ENCODE measurements around the gene MEA1. TPM values are rescaled to one million over a fixed set of nuclear protein-coding genes. Genes with fewer than 3 reads are reported as not detected.

Gene MEA1
- total and polyA plus RNA-seq, 2 of the 4 experiments (the other 2 are of a cell fraction): 116 to 126 TPM

DNA sequence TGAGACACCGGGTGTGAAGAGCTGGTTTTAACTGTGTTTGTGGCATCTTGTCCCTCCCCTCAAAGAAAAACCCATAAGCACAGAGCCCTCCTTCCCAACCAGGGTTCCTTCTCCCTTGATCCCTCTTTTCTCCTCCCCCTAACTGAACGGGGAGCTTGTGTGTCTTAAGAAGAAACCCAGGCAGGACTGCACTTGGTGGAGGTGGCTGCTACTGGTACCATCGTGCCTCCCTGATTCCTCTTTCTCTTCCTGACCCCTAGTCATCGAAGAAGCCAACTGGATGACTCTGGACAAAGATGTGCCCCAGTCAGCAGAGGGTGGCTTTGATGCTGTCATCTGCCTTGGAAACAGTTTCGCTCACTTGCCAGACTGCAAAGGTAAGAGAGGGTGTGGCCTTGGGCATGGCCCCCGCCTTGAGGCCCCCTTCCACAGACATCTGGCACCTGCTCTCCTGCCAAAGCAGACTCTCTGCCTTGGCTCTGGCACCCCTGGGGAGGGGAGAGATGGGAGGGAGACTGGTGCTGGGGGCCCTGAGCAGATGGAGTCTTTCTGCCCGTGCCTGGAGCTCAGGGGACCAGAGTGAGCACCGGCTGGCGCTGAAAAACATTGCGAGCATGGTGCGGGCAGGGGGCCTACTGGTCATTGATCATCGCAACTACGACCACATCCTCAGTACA lies 51.1 kb downstream of the MEA1 start:
- CTCF ChIA-PET: no interaction called here
- no TSS peak for BruUV-seq (replicated peaks)
- no peak overlapping the region for H3K4me2 ChIP-seq (ENCODE audit: low read depth, low read length)
- H4K20me1 ChIP-seq (ENCODE audit: insufficient read depth, low read length): no peaks in the 10 kb centered on the region
- H3K23ac ChIP-seq (ENCODE audit: low read depth, low read length): no peak overlapping the region
- H3K56ac ChIP-seq (ENCODE audit: extremely low read depth, insufficient read depth, low read length): no peak overlapping the region
- no peak for ATAC-seq (ENCODE audit: low read depth)
- no peak overlapping the region for H3K14ac ChIP-seq (replicated peaks; ENCODE audit: low read depth, low read length)
- H3K4me1 ChIP-seq (ENCODE audit: control insufficient read depth, insufficient read depth, low read length): peaks cover 7% of the 10 kb centered on the region; the same call in 1 of the 2 replicates
- intact Hi-C loops (cut with micrococcal nuclease): no loop called here
- 0 out of 2 replicates have a peak overlapping the region, but pooled peaks have one; percentile 12 for H4K91ac ChIP-seq (ENCODE audit: insufficient read depth, low read depth, low read length)
- no CpG with 5 or more reads among the region's 13 CpGs for WGBS, 2 experiments (ENCODE audit: extremely low coverage in 2 of 2, insufficient read length in 1 of 2)
- no peak overlapping the region for H3K4me3 ChIP-seq (ENCODE audit: insufficient read depth, low read depth, low read length)
- H3K27ac ChIP-seq (ENCODE audit: insufficient read depth, low read length): no peak overlapping the region
- no peak overlapping the region for H3K4ac ChIP-seq (ENCODE audit: low read depth, low read length)
- no peak overlapping the region for H2BK20ac ChIP-seq (ENCODE audit: low read depth, low read length)
- H3K79me1 ChIP-seq (ENCODE audit: low read depth in 1 of 2, low read length in 2 of 2): peaks cover 0 to 3% of the 10 kb centered on the region in 2 experiments; a peak in 1 of 4 replicates
- no peak overlapping the region for H4K8ac ChIP-seq (ENCODE audit: low read depth in 2 of 2, low read length in 2 of 2)
- peaks cover 40% of the 10 kb centered on the region for H3K36me3 ChIP-seq (ENCODE audit: control insufficient read depth, insufficient read depth, low read length)
- in situ Hi-C loops (cut with MboI; ENCODE audit: low sequenced_read_pairs): no loop called here
- POLR2A ChIA-PET (ENCODE audit: unreplicated experiment): no interaction called here
- DNase-seq: no peak
- H4K5ac ChIP-seq (ENCODE audit: low read depth, low read length): no peak overlapping the region
- H3K9me3 ChIP-seq (ENCODE audit: control insufficient read depth, insufficient read depth, low read length): no peaks in the 10 kb centered on the region
- no peak overlapping the region for H2AFZ ChIP-seq (replicated peaks; ENCODE audit: low read length, poor library complexity)
- no peak overlapping the region for H2BK5ac ChIP-seq (ENCODE audit: low read depth, low read length, poor library complexity, severe bottlenecking)
- no peak overlapping the region for H3K9ac ChIP-seq (ENCODE audit: low read depth, low read length)
- H2AK9ac ChIP-seq (replicated peaks; ENCODE audit: low read depth, low read length, poor library complexity): peak overlapping the region; percentile 72
- TF ChIP-seq MAFK (IDR thresholded peaks at IDR 0.05; ENCODE audit: low read depth, low read length) (no peak), RCOR1 (IDR thresholded peaks at IDR 0.05; ENCODE audit: insufficient replicate concordance, low read length) (no peak), FOS (IDR thresholded peaks at IDR 0.05; ENCODE audit: low read depth, low read length) (no peak)
- TF ChIP-seq, protein P1, sequence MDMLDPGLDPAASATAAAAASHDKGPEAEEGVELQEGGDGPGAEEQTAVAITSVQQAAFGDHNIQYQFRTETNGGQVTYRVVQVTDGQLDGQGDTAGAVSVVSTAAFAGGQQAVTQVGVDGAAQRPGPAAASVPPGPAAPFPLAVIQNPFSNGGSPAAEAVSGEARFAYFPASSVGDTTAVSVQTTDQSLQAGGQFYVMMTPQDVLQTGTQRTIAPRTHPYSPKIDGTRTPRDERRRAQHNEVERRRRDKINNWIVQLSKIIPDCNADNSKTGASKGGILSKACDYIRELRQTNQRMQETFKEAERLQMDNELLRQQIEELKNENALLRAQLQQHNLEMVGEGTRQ (IDR thresholded peaks at IDR 0.05; ENCODE audit: low read depth, low read length): no peak
- TF ChIP-seq, protein P2, sequence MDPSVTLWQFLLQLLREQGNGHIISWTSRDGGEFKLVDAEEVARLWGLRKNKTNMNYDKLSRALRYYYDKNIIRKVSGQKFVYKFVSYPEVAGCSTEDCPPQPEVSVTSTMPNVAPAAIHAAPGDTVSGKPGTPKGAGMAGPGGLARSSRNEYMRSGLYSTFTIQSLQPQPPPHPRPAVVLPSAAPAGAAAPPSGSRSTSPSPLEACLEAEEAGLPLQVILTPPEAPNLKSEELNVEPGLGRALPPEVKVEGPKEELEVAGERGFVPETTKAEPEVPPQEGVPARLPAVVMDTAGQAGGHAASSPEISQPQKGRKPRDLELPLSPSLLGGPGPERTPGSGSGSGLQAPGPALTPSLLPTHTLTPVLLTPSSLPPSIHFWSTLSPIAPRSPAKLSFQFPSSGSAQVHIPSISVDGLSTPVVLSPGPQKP (IDR thresholded peaks at IDR 0.05; ENCODE audit: borderline replicate concordance, low read depth, low read length): no peak
- H2BK15ac ChIP-seq (ENCODE audit: low read depth, low read length): no peak overlapping the region
- H3K18ac ChIP-seq (ENCODE audit: low read depth, low read length): no peak overlapping the region
- no peaks in the 10 kb centered on the region for H3K27me3 ChIP-seq (ENCODE audit: control insufficient read depth, insufficient read depth, low read length)
- H3K9me1 ChIP-seq (ENCODE audit: insufficient read depth, low read length): no peaks in the 10 kb centered on the region
- no peak overlapping the region for H2BK120ac ChIP-seq (ENCODE audit: low read depth, low read length)
- dilution Hi-C loops (cut with HindIII; ENCODE audit: low sequenced_read_pairs, unreplicated experiment): no loop called here
- H2AK5ac ChIP-seq (ENCODE audit: low read depth, low read length): no peak overlapping the region

Measured in IMR-90 (cell line).